Stimulated activated CD8-positive, alpha-beta memory T cell treated with anti-CD3 and anti-CD28 coated beads, Interleukin-7, amount 100 ng/mL, for 1 hour (primary cell): ENCODE measurements around the gene MYO1F.
"Not testable (repeated sequence)": the region's sequence is repeated elsewhere in the genome, so short reads cannot be mapped to it uniquely, and the experiment has no call there.

ENCODE experiments used
- DNase-seq, 2 donors: peaks; one replicate each; pipeline ENCODE4 v3.0.0-alpha.2; 2020; ENCODE audit warnings: low read depth in 2 of 2

Gene MYO1F

DNA sequence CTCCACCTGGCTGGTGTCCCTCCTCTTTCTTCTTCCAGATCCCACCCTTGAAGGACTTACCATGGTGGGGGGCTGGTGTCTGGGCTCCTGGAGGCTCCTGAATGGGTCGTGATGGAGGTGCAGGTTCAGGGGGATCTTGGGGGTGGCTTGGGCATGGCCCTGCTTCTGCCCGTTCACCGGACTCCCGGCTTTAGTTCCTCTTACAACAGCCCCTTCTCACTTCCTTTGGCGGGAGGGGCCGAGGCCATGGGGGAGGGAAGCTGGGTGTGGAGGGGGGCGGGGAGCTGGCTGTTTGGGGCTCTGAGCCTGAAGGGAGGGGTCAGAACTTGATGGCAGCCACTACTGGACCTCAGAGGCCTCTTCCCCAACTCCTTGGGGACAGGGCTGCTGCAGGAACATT, at the start of gene MYO1F:
Gene MYO1F (minus strand): TSS at position 196 of the 400 bp plus-strand sequence. CDS start 133 bp downstream, at position 63.
- no peak for DNase-seq

DNA sequence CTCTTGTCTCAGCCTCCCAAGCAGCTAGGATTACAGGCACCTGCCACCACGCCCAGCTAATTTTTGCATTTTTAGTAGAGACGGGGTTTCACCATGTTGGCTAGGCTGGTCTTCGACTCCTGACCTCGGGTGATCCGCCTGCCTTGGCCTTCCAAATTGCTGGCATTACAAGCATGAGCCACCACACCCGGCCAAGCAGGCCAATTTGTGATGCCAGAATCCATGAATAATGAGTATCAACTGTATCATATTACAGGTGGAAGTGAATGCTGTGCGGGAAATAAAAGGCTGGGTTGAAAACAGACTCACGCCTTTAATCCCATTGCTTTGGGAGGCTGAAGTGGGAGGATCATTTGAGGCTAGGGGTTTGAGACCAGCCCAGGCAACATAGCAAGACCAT, 49.6 kb upstream of the MYO1F start:
- DNase-seq = no peak

DNA sequence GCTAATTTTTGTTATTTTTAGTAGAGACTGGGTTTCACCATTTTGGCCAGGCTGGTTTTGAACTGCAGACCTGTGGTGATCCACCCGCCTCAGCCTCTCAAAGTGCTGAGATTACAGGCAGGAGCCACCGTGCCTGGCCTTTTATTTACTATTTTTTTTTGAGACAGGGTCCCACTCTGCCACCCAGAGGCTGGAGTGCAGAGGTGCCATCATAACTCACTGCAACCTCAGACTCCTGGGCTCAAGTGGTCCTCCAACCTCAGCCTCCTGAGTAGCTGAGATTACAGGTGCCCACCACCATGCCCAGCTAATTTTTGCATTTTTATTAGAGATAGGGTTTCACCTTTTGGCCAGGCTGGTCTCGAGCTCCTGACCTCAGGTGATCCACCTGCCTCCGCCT, 45.6 kb upstream of the MYO1F start:
- not testable (repeated sequence) for DNase-seq

DNA sequence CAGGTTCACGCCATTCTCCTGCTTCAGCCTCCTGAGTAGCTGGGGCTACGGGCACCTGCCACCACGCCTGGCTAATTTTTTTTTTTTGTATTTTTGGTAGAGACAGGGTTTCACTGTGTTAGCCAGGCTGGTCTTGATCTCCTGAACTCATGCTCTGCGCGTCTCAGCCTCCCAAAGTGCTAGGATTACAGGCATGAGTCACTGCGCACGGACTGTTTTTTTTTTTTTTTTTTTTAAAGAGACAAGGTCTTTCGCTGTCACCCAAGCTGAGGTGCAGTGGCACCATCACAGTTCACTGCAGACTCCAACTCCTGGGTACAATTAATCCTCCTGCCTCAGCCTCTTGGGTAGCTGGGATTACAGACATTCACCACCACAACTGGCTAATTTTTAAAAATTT, 41.5 kb upstream of the MYO1F start:
- DNase-seq = no peak

DNA sequence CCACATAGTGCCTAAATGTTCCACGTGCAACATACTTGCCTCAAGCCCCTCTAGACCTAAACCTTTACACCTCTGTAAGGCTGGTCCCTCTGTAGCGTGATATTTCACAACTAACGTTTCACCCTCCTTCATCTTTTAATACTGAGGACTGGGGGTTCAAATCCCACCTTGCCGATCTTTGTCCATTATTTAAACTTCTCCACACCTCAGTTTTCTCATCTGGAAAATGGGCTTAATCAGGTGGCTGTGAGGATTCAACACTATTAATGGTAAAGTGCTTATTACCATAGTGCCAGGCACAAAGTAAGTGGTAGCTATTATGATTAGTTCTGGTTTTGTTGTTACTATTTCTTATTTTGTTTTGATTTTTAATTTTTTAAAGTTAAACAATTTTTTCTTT, 40.7 kb upstream of the MYO1F start:
- DNase-seq = no peak

DNA sequence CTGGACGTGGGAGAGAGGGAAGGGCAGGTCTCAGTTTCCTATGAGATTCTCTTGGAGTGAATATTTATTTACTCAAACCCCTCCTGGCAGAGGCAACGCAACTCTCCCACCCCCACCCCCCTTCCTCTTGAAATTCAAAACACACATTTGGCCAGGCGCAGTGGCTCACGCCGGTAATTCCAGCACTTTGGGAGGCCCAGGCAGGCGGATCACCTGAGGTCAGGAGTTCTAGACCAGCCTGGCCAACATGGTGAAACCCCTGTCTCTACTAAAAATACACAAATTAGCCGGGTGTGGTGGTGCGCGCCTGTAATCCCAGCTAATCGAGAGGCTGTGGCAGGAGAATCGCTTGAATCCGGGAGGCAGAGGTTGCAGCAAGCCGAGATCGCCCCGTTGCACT, 40.1 kb upstream of the MYO1F start:
- DNase-seq = not testable (repeated sequence)

DNA sequence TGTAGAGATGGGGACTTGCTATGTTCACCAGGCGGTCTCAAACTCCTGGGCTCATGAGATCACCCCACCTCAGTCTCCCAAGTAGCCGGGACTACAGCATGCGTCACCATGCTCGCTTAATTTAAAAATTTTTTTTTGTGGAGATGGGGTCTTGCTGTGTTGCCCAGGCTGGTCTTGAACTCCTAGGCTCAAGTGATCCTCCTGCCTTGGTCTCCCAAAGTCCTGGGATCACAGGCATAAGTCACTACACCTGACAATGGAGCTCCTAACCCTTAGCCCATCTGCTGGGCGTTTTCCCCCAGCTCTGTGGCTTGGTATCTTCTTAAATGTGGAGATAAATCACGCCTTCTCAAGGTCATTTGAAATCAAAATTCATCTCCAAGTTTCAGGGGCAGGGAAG, 39.6 kb upstream of the MYO1F start:
- no peak for DNase-seq

DNA sequence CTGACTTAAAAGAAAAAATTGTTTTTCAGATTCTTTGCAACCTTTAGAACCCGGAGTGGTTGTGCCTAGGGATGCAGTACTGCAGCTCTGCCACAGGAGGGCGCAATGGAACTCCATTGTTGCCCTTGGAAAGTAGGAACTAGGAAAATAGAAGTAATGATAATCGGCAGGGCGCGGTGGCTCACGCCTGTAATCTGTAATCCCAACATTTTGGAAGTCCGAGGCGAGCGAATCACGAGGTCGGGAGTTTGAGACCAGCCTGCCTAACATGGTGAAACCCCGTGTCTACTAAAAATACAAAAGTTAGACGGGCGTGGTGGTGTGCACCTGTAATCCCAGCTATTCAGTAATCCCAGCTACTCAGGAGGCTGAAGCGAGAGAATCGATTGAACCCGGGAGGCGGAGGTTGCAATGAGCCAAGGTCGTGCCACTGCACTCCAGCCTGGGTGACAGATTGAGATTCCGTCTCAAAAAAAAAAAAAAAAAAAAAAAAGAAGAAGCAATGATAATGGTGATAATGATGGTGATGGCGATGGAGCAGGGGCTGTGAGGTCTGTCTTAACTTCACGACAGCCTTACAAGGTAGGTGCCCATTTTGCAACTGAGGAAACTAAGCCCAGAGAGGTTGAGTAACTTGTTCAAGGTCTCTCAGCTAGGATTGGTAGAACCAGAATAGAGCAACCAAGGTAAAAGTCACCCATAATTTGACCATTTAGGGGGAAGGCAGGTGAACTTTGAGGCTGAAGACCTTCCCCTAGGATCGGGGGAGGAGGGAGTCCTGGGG, 38.8 kb upstream of the MYO1F start:
- peak in 1 of 2 donors; percentile 20 for DNase-seq

DNA sequence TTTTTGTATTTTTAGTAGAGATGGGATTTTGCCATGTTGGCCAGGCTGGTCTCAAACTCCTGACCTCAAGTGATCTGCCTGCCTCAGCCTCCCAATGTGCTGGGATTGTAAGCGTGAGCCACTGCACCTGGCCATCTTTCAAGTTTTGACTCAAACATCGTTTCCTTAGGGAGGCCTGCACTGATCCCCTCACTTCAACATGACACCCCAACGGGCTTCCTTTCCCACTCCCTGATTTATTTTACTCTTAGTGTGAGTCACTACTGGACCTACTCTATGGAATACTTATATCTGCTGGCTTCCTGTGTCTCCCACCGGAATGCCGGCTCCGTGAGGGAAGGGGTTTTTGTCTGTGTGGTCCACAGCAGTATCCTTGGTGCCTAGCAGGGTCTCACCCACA, 37.8 kb upstream of the MYO1F start:
- DNase-seq = no peak

DNA sequence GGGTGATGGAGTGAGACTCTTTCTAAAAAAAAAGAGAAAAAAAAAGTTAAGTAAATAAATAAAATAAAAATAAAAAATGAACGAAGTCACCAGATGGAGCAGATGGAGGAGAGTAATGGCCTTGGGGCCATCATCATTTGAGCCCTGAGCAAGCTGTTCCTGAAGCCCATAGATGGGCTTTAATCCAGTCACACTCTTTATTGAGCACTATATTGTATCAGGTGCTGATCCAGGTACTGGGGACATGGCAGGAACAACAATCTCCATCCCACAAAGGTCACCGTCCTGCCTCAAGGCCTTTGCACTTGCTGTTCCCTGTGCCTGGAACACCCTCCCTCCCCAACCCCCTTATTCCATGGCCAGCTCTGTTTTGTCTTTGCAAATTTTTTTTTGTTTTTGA, 37.2 kb upstream of the MYO1F start:
- no peak for DNase-seq

DNA sequence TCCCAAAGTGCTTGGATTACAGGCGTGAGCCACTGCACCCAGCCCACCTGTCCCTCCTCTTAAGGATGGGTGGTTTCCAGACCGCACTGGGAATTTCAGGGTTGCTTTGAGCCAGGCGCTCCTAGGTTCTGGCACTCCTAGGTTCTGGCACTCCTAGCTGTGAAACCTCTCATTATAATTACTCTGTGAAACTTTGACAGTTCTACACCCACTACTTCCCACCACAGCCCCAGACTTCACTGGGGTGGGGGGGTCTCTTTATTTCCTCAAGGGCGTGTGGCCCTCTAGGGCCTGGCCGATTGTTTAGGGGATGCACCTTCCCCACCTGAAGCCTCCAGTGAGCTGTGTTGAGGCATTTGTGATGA, 35.5 kb upstream of the MYO1F start:
- no peak for DNase-seq

DNA sequence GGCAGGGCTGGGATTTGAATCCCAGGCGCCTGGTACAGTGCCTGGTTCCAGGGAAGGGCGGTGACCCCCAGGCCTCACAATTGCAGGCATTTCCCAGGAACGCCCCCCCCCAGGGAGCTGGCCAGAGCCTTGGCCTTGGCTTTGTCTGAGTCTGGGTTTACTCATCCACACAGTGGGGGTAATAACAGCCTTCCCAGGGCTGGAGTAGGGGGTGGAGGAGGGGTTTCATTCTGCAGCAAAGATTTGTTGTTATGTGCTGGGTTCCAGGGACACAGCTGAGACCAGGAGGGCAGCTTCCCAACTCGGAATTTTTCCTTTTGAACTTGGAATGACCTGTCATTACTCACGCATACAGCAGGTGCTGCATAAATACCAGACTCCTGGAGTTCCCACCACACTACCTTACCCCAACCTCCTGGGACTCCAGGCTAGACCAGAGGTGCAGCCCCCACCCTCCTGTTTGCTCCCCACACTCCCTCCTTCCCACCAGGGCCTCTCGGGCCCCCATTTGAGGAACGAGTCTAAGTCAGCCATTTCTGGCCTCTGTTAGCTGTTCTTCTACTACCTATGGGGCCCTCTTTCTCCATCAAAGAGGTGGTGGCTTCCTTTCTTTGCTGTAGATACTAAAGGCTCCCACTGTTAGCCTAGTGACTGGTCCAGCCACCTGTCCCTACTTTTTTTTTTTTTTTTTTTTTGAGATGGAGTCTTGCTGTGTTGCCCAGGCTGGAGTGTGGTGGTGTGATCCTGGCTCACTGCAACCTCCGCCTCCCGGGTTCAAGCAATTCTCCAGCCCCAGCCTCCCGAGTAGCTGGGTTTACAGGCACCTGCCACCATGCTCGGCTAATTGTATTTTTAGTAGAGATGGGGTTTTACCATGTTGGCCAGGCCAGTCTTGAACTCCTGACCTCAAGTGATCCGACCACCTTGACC, 34.9 kb upstream of the MYO1F start:
- no peak for DNase-seq

DNA sequence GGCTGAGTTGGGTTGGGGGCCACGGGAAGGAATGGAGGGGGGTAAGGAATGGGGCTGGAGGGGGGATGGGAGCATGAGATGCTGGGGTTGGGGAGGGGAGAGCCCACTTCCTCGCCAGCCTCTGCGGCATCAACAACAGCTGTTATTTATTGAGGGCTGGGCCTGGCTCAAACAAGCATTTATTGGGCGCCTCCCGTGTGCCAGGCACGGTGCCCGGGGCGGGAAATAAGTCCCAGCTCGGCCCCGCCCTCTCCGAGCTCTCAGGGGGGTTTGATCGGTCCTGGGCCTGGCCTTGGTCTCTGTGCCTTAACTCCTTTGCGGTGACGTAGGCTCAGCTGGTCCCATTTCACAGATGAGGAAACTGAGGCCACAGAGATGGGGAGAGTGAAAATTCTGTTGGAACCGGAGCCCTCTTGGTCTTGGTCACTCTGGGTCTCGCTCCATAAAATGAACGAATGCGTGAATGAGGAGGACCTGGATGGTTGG, 34.2 kb upstream of the MYO1F start:
- DNase-seq = no peak

DNA sequence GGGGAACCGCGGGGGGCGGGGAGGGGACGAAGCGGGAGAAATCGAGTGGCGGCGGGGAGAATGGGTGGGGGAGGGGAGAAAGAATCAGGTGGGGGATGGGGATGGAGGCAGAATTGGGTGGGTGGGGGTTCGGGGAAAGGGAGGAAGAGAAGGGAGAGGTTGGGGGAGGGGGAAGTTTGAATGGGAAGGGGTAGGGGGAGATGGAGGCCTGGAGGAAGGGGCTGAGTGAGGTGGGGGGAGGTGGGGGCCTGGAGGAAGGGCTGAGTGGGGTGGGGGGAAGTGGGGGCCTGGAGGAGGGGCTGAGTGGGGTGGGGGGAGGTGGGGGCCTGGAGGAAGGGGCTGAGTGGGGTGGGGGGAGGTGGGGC, 33.7 kb upstream of the MYO1F start:
- DNase-seq = no peak

DNA sequence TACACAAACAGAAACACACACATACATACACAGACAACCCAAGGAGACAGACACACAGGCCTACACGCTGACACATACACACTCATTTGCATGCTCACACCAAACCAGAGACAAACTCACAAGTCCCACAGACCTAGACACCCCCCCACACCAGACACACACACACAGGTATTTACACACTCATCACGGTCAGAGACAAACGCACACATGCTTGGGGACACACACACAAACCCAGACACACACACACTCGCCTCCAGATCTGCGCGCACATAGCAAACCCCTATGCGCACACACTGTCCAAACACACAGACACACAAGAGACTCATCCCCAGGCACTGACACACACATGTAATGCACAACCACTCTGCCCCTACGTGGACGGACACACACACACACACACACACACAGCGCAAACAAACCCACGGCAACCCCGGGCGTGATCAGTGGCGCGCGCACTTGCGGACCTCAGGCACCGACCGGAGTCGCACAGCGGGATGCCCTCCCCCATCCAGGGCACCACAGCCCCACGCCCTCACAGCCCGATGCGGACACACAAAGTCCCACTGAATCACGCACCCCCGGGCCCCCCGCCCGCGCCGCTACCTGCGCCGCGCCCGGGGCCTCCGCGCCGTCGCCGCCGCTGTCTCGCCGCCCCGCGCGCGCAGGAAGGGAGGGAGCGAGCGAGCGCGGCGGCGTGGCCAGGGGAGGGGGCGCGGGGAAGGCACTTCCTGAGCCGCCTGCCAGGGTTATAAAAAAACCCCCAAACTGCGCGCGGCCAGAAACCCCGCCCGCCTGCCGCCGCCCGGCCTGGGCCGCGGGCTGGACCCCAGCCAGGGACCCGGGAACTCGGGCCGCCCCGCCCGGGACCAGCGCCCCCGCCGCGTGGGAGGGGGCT, 33.0 kb upstream of the MYO1F start, which contains the start of gene ADAMTS10:
Gene ADAMTS10 (minus strand): TSS at position 675 of the 895 bp plus-strand sequence. CDS start 5,005 bp downstream, outside the sequence.
- no peak for DNase-seq

DNA sequence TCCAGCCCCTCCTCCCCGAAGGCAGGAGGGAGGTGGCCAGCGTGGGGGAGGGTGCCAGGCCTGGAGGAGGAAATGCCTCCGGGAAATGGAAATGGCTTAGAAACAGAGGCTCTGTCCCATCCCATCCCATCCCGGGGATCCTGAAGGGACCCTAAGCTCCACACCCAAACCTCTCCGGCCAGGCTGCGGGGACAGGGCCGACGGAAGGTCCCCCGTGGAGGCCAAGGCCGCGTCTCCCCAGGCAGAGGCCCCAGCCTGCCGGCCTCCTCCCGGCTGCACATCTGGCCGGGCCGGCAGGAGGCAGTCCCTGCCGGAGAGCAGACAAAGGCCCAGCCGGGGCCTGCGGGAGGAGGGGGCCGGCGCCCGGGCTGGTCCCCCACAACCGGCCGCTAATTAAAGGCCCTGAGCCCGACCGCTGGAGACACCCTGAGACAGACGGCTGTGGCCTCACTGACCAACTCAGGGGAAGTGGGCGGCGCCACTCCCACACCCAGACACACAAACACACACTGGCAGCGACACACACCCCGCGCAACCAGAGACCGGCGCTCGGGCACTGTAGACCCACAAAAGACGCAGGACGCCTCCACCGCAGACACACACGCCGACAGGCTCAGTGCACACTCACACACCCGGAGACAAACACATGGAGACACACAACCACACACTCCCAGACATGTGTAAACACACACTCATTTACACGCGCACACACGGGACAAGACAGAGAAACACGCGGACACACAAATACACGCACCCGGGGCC, 32.2 kb upstream of the MYO1F start:
- DNase-seq = no peak

DNA sequence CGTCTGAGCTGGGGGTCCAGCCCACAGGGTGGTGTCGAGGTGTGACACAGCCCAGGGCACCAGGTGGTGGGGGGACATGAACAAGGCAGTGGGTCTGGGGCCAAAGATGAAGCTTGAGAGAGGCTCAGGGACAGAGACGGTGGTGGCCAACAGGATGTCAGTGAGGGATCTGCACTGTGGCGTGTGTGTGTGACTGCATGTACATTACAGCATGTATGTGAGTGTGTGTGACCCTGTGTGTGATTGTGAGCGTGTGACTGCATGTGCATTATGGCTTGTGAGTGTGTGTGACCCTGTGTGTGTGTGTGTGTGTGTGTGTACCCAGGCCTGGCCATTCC, 31.7 kb upstream of the MYO1F start:
- no peak for DNase-seq

DNA sequence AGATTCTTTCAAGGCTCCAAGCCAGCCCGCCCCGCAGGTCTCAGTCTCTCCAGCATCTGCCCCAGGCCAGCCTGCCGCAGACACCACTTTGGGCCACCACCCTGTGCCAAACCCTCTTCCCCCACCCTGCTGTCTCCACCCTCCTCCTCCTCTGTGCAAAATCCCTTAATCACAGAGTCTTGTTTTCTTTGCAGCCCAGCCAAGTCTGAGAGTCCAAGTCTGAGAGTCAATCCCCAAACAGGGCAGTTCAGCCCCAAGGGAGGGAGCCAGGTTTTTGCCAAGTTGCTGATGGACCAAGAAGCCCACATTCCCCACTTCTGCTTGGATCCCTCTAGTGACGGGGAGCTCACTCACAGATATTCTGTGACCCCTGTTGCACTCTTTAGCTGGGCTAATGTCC, 30.1 kb upstream of the MYO1F start:
- DNase-seq = no peak

DNA sequence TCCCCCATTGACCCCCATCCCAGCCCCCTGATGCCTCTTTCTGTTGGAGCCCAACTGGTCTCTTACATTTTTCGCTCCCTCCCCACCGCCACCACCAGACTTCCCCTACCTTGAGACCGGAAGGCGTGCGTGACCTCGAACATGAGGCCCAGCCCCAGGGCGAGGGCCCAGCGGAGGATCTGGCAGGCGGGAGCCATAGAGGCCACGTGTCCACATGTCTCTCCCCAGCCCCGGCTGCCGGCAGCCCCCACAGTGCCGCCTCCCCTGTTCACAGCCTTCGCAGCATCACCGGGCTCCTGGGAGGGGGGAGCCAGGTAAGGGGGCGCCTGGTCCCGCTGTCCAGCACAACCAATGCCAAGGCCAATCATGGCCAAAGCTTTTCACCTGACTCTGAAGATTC, 28.3 kb upstream of the MYO1F start:
- no peak for DNase-seq

DNA sequence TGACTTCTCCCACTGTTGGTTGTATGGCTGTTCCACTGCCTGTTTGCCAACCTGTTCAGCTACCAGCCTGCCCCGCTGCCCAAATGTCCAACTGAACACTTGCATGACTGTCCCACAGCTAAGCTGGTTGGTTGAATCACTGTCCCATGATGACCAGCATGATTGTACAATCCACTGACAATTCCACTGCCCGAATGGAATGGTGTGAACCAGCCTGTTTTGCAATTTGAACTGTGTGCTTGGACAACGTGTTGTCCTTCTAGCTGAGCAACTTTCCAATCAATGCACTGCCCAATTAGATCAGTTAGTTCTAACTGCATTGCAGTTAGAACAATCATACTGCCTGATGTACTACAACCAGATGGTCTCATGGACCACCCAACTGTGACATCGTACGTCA, 24.6 kb upstream of the MYO1F start:
- DNase-seq = no peak

DNA sequence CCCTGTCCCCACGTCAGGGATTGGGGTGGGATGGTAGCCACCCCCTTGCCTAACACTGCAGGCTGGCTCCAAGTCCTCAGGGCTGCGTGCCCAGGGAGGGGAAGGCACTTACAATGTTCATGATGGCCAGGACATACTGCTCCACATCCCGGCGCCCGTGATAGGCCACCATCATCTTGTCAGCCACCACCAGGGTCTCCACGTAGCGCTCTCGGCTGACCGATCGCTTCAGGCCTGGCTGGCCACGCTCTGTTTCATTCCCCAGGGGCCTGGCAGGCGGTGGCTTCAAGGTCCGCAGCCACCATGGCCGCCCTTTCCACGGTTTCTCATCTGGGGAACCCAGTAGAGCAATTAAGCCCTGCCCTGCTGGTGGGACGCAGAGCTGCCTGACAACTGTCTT, 23.6 kb upstream of the MYO1F start:
- DNase-seq = no peak
